Vagina (tissue), 2 donors: ENCODE measurements around the gene ARID5B. TPM values are rescaled to one million over a fixed set of nuclear protein-coding genes. Genes with fewer than 3 reads are reported as not detected.

ENCODE experiments used
- DNase-seq, 2 donors: peaks; one replicate each; pipeline ENCODE4 v3.0.0-alpha.2; 2017; ENCODE audit errors: extremely low spot score in 2 of 2
- H3K27ac ChIP-seq: fragments of 200-600 bp; sonication (generic); one replicate; pipeline ENCODE4 v1.5.1; 2019
- H3K27me3 ChIP-seq: fragments of 200-600 bp; sonication (generic); one replicate; pipeline ENCODE4 v1.5.1; 2019
- H3K36me3 ChIP-seq, 2 donors: fragments of 200-600 bp; sonication (generic); one replicate each; pipeline ENCODE4 v1.5.1; 2017 to 2019
- H3K4me1 ChIP-seq: fragments of 200-600 bp; sonication (generic); one replicate; pipeline ENCODE4 v1.5.1; 2019
- H3K4me3 ChIP-seq, 2 donors: fragments of 200-600 bp; sonication (generic); 1 replicate in 1 of 2; 2 replicates in 1 of 2; pipeline ENCODE4 v1.5.1; 2016 to 2019
- H3K9me3 ChIP-seq: fragments of 200-600 bp; sonication (generic); one replicate; pipeline ENCODE4 v1.5.1; 2019
- POLR2A ChIP-seq, 2 donors: fragments of 450-650 bp; IDR thresholded peaks; one replicate each; pipeline ENCODE4 v1.6.1; 2017; ENCODE audit warnings: antibody characterized with exemption in 2 of 2, mild to moderate bottlenecking in 2 of 2, moderate library complexity in 2 of 2
- POLR2AphosphoS5 ChIP-seq, 2 donors: sonication (generic); formaldehyde crosslinking; IDR thresholded peaks; one replicate each; pipeline ENCODE4 v1.9.0; 2017; ENCODE audit warnings: antibody characterized with exemption in 2 of 2, mild to moderate bottlenecking in 2 of 2, low read depth in 1 of 2; ENCODE audit not compliant: insufficient read depth in 1 of 2
- intact Hi-C: fragments of 100-400 bp; cut with DNase I; formaldehyde crosslinking; loops from one replicate; pipeline ENCODE4 v1.15.1; 2023
- total RNA-seq: library from RNA; depleted of rRNA; stranded (reverse); fragments of >200 nt; gene quantifications from one replicate; pipeline ENCODE4 v1.2.3, GENCODE V29; 2016
- TF ChIP-seq, protein P1 (sequence below), 3 experiments: fragments of 450-650 bp in 2 of 3; fragments of 200-600 bp in 1 of 3; sonication (generic) in 1 of 3; IDR thresholded peaks; one replicate each; pipeline ENCODE4 v1.5.1; 2017 to 2019; ENCODE audit warnings: antibody characterized with exemption in 3 of 3, mild to moderate bottlenecking in 2 of 3, moderate library complexity in 2 of 3

Gene ARID5B
- 75.9 TPM for total RNA-seq

- Histone ChIP-seq H3K4me3 (peak within 1 kb of the TSS; percentile 77 to 94), H3K4me1 (peaks cover 51% of the 10 kb centered on the region), H3K9me3 (no peaks in the 10 kb centered on the region), H3K27ac (peak within 1 kb of the TSS; percentile 98), H3K27me3 (no peaks in the 10 kb centered on the region), H3K36me3 (no peaks in the 10 kb centered on the region)
- DNase-seq = no peak
- intact Hi-C loops = loop anchor here (5.0 kb wide), 1 partner anchor 136 kb away; no protein-coding TSS in a partner anchor
- peak in 1 of 2 donors; percentile 28 for TF ChIP-seq POLR2AphosphoS5 (IDR thresholded peaks at IDR 0.05; ENCODE audit: insufficient read depth in 1 of 2, low read depth in 1 of 2)
- TF ChIP-seq, protein P1, sequence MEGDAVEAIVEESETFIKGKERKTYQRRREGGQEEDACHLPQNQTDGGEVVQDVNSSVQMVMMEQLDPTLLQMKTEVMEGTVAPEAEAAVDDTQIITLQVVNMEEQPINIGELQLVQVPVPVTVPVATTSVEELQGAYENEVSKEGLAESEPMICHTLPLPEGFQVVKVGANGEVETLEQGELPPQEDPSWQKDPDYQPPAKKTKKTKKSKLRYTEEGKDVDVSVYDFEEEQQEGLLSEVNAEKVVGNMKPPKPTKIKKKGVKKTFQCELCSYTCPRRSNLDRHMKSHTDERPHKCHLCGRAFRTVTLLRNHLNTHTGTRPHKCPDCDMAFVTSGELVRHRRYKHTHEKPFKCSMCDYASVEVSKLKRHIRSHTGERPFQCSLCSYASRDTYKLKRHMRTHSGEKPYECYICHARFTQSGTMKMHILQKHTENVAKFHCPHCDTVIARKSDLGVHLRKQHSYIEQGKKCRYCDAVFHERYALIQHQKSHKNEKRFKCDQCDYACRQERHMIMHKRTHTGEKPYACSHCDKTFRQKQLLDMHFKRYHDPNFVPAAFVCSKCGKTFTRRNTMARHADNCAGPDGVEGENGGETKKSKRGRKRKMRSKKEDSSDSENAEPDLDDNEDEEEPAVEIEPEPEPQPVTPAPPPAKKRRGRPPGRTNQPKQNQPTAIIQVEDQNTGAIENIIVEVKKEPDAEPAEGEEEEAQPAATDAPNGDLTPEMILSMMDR (IDR thresholded peaks at IDR 0.05) = no peak
- peak in 1 of 2 donors; percentile 12 for TF ChIP-seq POLR2A (IDR thresholded peaks at IDR 0.05)
These were observed at the start of gene ARID5B for GRCh38 chr10:61900829-61901792. Gene ARID5B (plus strand): TSS chr10:61901699. CDS start chr10:61901710, 11 bp downstream.

DNA sequence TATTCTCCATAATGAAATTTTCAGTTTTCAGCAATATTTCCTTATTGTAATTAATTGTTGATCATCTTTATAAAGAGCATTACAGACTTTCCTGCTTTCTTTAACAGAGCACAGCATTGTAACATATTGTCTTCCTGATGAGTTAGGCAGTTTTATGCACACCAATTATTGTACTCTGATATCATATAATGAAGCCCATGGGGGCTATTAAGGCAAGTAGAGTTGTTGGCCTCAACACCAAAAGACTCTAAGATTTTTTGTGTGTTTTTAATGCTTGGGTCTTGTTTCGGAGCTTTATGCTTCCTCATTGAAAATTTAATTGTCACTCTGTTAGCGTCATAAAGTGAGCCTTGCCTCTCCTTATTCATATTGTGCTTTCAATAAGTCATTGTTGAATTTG is 49.2 kb upstream of the ARID5B start:
- intact Hi-C loops = no loop called here
- Histone ChIP-seq H3K27ac (no peak overlapping the region), H3K4me1 (no peaks in the 10 kb centered on the region), H3K27me3 (no peaks in the 10 kb centered on the region), H3K9me3 (no peaks in the 10 kb centered on the region), H3K36me3 (no peaks in the 10 kb centered on the region), H3K4me3 (no peak overlapping the region)
- TF ChIP-seq POLR2AphosphoS5 (IDR thresholded peaks at IDR 0.05; ENCODE audit: insufficient read depth in 1 of 2, low read depth in 1 of 2) (no peak), POLR2A (IDR thresholded peaks at IDR 0.05) (no peak)
- TF ChIP-seq, protein P1 (IDR thresholded peaks at IDR 0.05) = no peak
- no peak for DNase-seq

DNA sequence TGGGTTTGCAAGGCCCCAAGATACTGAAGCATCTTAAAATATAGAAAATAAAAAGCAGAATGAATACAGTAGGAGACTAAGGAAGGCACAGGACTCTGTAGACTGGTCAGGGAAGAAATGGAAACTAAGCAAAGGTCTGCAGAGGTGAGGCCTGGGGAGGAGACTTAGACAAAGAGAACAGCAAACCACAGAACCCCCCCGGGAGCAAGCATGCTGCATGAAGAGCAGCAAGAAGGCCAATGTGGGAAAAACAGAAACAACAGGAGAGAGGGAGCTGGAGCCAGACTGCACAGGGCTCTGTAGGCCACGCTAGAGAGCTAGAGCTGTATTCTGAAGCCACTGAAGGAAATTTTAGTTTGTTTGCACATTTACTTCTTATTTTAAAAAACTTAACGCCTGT is 45.7 kb upstream of the ARID5B start:
- no peaks in the 10 kb centered on the region for H3K4me1 ChIP-seq
- no peaks in the 10 kb centered on the region for H3K9me3 ChIP-seq
- H3K4me3 ChIP-seq = no peak overlapping the region
- DNase-seq = no peak
- TF ChIP-seq, protein P1 (IDR thresholded peaks at IDR 0.05) = no peak
- no peak for TF ChIP-seq POLR2AphosphoS5 (IDR thresholded peaks at IDR 0.05; ENCODE audit: insufficient read depth in 1 of 2, low read depth in 1 of 2)
- TF ChIP-seq POLR2A (IDR thresholded peaks at IDR 0.05) = no peak
- no peaks in the 10 kb centered on the region for H3K36me3 ChIP-seq
- H3K27me3 ChIP-seq = no peaks in the 10 kb centered on the region
- intact Hi-C loops = no loop called here
- H3K27ac ChIP-seq = no peak overlapping the region

DNA sequence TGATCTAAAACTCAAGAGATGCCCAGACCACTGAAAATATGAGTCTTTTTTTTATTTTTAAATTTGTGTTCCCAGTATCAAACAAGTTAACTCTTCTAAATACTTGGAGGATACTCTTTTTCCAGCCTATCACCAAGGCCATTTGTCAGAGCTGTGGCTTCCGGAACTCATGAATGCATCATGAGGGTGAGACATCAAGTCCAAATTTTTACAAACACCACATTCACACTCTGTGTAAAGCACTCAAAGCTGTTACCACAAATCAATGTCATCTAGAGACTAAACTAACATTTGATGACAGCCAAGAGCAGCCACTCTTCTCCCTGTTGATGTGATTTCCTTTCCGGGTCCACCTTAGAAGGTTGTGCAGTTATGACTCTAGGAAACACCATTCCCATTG is 43.8 kb upstream of the ARID5B start:
- Histone ChIP-seq H3K27me3 (no peaks in the 10 kb centered on the region), H3K4me1 (no peaks in the 10 kb centered on the region), H3K36me3 (no peaks in the 10 kb centered on the region), H3K4me3 (no peak overlapping the region), H3K27ac (no peak overlapping the region), H3K9me3 (no peaks in the 10 kb centered on the region)
- DNase-seq = no peak
- TF ChIP-seq POLR2AphosphoS5 (IDR thresholded peaks at IDR 0.05; ENCODE audit: insufficient read depth in 1 of 2, low read depth in 1 of 2) (no peak), POLR2A (IDR thresholded peaks at IDR 0.05) (no peak)
- TF ChIP-seq, protein P1 (IDR thresholded peaks at IDR 0.05) = no peak
- intact Hi-C loops = no loop called here

DNA sequence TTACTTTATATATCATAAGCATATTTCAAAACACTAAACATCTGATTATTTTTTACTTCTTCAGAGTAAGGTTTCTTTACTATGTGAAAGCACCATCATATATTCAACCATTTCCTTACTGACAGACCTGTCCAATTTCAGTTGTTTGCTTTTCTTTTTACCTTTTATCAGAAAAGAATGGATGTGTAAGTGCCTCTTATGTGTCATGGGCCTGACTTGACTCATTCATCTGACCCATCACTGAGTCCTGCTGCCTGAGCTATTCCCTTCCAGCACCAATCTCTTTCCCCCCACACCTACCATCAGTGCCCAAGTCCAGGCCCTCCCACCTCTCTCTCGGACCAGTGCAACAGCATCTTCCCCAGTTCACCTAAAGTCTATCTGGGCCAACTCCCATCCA is 41.7 kb upstream of the ARID5B start:
- intact Hi-C loops = no loop called here
- Histone ChIP-seq H3K4me1 (no peaks in the 10 kb centered on the region), H3K27ac (no peak overlapping the region), H3K4me3 (no peak overlapping the region), H3K36me3 (no peaks in the 10 kb centered on the region), H3K9me3 (no peaks in the 10 kb centered on the region), H3K27me3 (no peaks in the 10 kb centered on the region)
- DNase-seq = no peak
- TF ChIP-seq POLR2AphosphoS5 (IDR thresholded peaks at IDR 0.05; ENCODE audit: insufficient read depth in 1 of 2, low read depth in 1 of 2) = no peak
- TF ChIP-seq, protein P1 (IDR thresholded peaks at IDR 0.05) = no peak
- TF ChIP-seq POLR2A (IDR thresholded peaks at IDR 0.05) = no peak
